Measurements from ENCODE around the gene HMGXB3.
A peak's percentile ranks its signal among the peaks of the same experiment; 100 is the strongest.

HMGXB3 gene, protein sequence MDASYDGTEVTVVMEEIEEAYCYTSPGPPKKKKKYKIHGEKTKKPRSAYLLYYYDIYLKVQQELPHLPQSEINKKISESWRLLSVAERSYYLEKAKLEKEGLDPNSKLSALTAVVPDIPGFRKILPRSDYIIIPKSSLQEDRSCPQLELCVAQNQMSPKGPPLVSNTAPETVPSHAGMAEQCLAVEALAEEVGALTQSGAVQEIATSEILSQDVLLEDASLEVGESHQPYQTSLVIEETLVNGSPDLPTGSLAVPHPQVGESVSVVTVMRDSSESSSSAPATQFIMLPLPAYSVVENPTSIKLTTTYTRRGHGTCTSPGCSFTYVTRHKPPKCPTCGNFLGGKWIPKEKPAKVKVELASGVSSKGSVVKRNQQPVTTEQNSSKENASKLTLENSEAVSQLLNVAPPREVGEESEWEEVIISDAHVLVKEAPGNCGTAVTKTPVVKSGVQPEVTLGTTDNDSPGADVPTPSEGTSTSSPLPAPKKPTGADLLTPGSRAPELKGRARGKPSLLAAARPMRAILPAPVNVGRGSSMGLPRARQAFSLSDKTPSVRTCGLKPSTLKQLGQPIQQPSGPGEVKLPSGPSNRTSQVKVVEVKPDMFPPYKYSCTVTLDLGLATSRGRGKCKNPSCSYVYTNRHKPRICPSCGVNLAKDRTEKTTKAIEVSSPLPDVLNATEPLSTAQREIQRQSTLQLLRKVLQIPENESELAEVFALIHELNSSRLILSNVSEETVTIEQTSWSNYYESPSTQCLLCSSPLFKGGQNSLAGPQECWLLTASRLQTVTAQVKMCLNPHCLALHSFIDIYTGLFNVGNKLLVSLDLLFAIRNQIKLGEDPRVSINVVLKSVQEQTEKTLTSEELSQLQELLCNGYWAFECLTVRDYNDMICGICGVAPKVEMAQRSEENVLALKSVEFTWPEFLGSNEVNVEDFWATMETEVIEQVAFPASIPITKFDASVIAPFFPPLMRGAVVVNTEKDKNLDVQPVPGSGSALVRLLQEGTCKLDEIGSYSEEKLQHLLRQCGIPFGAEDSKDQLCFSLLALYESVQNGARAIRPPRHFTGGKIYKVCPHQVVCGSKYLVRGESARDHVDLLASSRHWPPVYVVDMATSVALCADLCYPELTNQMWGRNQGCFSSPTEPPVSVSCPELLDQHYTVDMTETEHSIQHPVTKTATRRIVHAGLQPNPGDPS (N-terminal part only)

DNA sequence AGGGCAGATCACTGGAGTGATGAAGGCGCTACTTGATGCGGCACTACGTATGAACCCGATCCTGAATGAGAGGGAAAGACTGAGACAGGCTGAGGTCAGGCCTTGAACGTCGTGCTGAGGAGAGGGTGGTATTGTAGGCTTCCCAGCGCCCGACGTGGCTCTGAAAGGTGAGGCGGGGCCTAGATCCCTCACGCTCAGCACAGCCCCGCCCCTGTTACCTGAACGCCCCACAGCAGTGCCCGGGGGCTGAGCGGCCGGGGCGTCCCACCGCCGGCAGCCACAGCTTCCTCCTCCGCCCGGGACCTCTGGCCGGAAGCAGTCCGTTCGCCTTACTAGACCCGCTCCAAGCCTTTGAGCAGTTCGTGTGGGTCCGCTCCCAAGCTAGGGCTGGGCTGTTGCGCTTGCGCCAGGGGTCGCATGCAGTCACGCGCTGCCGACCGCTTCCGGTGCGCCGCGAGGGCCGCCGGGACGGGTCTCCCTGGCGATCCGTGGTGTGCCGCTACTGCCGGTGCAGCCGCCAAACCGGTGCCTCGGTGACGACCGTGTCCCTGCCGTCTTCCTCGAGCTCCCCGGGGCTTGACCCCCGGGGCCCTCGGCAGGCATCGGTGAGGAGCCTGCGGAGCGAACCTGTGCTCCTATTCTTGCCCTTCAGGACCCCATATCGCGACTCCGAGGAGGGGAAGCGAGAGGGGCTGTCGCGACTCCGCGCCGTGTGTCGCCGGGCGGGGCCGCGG is at the start of gene HMGXB3, which contains the start of gene TIGD6:
TSS of gene HMGXB3 (plus strand) at position 484 of the 734 bp plus-strand sequence. CDS start 4,114 bp downstream, outside the sequence.
TSS of gene TIGD6 (minus strand) at position 399 of the 734 bp plus-strand sequence. CDS start 4,306 bp downstream, outside the sequence.
- peak; percentile 95 for DNase-seq (ENCODE audit: low read depth)

DNA sequence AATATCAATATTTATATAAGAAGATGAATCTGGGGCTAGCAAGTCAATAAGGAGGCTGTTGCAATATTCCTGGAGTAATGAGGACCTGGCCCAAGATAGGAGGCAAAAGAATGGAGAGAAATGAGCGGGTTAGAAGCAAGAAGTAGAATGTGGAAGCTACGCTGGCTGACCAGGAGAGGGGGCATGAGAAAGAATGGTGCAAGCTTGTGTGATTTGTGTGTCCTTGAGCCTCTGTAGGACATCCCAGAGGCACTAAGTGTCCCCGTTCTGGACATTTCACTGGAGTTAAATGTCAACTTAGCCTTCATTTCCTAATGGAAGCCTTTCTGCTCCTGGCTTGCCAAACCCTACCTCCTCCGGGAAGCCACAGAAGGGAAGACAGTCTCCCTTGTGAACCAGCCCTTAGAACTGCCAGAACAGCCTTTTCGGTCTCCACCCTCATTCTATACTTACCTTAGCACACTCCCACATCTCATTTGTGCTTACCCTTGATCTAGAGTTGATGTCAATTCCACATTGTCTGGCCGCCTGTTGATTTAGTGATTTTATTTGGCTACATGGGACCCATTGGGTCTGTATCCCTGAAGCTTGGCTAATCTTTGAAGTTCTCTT is 49.3 kb upstream of the HMGXB3 start:
- no peak for DNase-seq (ENCODE audit: low read depth)

DNA sequence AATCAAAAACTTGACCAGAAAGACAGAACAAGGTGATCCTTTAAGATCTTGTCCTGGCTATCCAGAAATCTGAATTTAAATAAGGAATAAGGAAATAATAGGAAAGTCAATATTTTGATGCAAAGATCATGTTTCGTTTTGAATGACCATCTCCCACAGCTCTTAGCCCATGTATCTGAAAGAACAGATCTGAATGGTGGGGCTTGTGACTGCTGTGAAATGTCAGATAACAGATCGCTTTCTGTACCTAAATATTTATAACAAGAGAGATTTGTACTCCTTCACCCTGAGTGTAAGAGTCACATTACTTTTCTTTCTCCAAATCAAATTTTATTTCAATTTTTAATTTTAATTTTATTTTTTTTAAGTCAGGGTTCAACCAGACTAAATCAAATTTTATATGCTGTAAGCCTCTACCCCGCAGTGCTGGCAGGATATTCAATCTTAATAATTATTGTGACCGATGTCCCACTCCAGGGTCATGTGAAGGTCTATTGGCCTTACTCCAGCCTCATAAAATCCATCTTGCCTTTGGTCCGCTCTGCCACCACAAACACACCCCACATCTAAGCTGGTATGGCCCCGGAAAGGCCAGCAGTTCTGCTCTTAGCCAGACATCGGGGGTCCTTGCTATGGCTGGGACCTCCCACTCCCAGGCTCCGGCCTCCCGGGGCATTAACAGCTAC is 47.0 kb upstream of the HMGXB3 start:
- no peak for DNase-seq (ENCODE audit: low read depth)

DNA sequence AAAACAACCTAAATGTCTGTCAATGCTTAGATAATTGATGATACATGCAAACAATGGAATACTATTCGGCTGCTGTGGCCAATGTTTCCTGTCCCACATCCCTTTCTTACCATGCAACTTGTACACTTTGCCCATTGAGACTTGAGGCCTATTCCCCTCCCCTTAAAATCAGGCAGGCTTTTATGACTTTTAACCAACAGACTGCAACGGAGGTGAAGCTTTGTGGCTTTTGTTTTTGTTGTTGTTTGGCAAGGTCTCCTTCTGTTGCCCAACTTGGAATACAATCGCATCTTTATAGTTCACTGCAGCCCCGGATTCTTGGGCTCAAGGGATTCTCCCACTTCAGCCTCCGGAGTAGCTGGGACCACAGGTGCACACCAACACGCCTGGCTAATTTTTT is 45.7 kb upstream of the HMGXB3 start:
- DNase-seq (ENCODE audit: low read depth): no peak

DNA sequence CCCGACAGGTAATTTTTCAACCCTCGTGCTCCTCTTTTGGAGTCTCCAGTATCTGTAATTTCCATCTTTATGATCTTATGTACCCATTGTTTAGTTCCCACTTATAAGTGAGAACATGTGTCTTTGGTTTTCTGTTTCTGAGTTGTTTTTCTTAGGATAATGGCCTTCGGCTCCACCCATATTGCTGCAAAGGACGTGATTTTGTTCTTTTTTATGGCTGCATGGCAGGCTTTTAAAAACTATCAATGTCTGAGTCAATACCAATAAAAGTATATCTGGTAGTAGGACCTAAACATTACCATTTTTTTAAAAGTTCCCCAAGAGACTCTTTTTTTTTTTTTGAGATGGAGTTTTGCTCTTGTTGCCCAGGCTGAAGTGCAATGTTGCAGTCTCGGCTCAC is 43.9 kb upstream of the HMGXB3 start:
- DNase-seq (ENCODE audit: low read depth): no peak

DNA sequence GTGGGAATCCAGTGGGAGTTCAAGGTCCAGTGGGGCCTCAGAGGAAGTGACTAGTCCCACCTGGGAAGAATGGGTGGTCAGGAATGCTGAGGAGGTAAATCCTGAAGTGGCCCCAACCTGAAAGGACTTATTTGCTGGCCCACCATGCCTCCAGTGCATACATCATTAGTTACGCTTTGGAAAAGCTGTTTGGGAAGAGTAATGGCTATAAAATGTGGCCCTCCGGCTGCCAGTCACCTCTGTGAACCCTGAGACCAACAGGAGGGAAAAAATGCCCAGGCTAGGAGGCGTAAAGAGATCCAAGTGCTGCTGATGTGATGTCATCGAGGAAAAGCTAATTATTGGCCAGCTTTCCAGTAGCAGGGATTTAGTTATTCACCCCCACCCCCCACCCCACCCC is 42.7 kb upstream of the HMGXB3 start:
- no peak for DNase-seq (ENCODE audit: low read depth)

DNA sequence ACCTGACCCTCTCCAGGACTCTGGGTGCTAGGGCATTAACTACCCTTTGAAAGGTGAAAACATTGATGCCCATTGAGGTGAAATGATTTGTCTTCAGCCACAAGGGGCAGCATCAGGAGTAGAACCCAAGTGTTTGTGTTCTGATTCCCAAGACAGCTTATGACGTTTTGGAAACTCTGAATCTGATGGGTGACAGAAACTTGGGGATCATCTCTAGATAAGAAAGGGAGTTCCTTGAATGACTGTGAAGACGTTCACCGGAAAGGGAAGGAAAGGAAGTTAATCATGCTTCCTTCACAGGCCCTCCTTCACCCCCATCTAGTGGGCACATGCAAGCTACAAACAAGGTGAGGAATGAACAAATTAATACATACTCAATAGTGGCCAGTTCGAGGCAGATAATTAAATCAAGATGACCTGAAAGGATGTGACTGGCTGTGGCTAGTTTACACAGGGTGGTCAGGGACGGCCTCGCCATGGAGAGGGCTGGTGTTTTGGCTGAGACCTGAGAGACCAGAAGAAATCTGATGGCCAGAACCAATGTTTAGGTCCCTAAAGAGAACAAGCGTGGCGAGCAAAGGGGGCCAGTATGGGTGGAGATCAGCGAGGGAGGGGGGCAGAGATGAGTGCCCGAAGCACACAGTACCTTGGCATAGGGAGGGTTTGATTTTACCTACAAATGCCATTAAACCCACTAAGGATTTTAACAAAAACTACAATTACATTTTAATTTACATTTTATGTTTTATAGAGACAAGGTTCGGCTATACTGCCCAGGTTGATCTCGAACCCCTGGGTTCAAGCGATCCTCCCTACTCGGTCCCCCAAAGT is 40.9 kb upstream of the HMGXB3 start:
- DNase-seq (ENCODE audit: low read depth): peak; percentile 90

DNA sequence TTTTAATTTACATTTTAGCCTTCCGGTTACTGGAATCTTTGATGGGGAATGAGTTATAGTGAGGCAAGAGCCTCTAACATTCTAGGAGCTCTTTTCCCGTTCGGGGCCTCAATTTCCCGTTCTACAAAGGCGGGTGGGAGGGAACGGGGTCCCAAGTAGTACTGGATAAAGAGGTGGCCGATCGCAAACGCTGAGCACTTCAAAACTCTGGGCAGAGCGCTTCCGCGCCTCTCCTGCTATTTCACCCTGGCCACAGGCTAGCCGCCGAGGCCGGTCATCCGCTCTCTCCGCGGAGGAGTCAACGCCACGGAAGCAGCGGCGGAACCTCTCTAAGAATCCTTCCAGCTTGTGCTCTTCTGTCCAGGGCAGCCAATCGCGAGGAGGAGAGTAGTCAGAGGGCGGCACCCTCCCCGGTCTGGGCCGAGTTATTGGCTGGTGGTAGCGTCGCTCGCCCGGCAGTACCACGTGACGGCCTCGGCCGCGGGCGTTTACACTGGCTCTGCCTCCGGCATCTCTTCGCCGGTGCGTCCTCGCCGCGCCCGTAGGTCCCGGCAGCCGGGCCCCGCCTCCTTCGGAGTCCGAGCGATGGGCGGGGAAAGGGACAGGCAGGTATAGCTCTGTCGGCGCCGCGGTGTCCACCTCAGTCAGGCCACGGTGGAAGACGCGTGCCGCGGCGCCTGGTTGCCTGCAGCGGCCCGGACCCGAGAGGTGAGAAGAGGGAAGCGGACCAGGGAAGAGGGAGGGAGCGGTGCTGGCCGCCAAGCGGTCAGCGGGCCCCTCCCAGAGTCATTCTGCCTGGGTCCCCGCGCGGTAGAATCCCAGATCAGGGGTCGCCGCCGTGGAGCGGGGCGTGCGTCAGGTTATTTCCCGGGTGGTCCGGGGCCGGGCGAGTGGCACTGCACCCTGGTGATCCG is 40.0 kb upstream of the HMGXB3 start, which contains the start of gene SLC26A2:
TSS of gene SLC26A2 (plus strand) at position 487 of the 914 bp plus-strand sequence. CDS start 16,895 bp downstream, outside the sequence.
- peak; percentile 99 for DNase-seq (ENCODE audit: low read depth)

DNA sequence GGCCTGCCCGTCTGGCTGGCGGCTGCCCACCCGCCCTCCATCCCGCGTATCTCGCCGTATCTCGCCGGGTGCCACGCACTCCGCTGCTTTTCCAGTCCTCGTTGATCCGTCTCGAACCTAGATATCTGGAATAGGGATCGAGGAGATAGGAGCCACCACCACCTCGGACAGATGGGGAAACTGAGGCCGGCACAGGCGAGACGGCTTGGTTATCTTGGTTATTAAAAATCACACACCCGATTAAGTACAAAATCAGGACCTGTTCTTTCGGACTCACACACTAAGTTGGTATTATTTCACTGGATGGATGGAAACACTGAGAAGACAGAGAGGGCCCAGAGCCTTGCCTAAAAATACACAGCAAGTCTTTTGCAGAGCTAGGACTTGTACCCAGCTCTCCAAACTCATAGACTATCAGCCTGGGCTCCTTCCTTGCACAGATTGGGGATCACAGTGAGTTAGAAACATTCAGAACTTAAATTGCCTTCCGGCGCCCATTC is 39.3 kb upstream of the HMGXB3 start:
- no peak for DNase-seq (ENCODE audit: low read depth)

DNA sequence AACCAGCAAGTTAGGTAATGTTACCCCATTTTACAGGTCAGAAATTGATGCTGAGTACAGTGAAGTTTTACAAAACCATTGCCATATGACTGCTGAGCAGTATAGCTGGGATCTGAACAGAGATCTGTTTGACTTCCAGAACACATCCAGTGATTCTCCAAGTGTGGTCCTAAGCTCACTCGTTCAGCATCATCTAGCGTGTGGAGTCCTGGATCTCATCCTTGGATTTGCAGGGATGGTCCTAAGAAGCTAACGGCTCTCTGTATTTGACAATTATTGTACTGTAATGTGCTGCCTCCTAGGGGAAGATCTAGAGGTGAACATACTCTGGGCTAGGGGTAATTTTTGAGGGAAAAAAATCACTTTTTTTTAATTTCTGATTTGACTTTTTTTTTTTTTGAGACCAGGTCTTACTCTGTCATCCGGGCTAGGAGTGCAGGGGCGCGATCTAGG is 38.6 kb upstream of the HMGXB3 start:
- peak; percentile 65 for DNase-seq (ENCODE audit: low read depth)

DNA sequence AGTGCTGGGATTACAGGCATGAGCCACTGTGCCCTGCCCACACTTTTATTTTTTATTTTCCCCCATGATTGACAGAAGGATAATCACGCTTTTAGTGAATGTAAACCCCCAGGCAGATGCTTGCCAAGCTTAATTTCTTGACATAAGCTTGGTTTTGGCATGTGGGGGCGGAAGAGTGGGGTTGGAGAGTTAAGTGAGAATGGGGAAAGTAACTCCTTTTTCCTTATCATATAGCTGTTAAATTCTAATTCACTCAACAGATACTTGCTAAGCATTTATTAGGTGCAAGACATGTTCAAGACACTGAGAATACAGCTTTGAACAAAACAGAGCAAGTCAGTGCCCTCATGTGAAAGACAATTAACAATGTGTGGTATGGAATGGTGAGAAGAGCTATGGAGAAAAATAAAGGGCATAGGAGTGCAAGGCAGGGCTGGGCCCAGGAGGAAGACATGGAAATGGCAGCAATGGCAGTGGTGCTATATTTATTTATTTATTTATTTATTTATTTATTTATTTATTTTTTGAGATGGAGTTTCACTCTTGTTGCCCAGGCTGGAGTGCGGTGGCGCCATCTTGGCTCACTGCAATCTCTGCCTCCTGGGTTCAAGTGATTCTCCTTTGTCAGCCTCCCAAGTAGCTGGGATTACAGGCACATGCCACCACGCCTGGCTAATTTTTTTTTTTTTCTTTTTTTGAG is 37.8 kb upstream of the HMGXB3 start:
- DNase-seq (ENCODE audit: low read depth): no peak

DNA sequence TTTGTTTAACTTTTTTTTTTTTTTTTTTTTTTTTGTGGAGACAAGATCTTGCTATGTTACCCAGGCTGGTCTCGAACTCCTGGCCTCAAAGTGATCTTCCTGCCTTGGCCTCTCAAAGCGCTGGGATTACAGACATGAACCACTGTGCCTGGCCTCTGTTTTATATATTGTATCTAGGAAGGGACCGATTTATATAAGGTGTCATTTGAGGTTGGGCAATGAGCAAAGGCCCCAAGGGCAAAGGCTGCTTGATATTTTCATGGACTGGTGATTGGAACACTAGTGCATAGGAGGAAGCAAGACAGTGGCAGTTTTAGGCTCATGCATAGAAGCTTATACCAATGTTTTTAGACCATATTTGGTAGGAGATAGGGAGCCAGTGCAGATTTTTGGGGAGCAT is 36.8 kb upstream of the HMGXB3 start:
- no peak for DNase-seq (ENCODE audit: low read depth)

DNA sequence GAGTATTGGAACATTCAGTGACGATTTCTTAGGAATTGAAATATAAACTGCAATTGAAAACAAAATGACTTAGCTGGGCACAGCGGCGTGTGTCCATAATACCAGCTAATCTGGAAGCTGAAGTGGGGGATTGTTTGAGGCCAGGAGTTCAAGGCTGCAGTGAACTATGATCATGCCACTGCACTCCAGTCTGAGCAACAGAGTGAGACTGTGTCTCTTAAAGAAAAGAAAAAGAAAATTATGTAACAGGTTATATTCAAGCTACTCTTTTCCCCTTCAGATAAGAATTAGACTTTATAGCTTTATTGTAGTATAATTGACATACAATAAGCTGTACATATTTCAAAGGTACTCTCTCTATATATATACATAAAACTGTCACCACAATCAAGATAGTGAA is 33.6 kb upstream of the HMGXB3 start:
- DNase-seq (ENCODE audit: low read depth): no peak

DNA sequence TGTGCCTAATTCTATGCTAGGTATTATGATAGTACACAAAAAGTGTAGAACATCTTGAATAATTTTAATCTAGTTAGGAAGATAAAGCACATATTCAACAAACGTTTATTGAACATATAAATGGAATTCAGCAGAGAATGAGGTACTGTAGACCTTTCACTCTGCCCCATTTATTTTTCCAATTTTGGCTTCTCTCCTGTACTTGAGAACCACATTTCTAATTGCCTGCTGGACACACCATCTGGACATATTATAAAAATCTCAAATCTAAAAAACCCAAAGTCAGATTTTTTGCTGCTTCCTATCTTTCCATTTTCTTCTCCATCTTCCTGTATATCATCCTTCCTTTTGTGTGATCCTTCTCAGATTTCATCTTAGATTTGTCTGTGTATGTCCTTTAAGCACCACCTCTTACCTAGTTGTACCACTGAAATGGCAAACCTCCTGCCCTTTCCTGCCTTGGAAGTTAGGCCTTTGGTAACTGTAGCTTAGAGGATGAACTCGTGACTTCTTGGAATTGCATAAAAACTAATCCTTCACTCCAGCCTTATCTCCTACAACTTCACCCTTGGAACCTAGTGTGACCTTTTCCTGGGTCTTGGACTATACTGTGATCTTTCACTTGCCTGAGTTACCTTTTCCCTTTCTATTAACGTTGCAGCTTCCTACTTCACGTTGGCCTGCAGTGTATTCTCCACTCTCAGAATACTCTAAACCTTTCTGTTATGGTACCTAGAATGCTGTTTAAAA is 31.2 kb upstream of the HMGXB3 start:
- no peak for DNase-seq (ENCODE audit: low read depth)

DNA sequence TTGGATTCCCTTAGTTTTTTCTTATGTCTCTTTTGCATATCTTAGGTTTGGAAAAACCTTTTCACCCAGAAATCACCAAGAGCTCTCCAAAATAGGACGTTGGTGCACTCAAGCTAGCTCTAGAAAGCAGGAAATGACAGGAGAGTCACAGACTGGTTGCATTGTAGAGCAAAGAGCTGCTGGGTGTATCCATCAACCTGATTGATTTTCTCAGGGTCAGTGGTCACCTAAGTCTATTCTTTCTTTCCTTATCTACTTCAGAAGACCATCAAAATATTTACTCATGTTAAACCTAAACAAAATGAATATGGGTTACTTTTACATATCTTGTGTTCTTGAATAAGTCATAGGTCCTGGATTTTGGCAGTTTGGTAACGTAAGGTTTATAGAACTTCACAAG is 25.1 kb upstream of the HMGXB3 start:
- DNase-seq (ENCODE audit: low read depth): no peak

DNA sequence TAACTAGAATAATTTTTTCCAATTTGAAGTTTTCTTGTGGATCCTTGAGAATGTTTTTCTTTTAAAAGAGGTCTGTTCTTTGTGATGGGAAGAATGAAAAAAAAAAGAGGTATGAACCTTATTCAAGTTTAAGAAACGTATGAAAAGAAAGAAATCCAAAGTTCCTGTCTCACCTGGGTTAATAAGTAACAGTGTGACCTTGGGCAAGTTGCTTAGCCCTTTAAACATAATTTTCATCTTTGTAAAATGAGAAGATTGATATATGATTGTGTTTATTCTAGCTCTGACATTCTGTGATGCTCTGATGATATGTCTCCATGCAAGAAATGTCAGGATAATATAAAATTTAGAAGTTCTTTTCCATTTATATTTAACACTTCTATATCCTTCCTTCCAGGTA is 20.6 kb upstream of the HMGXB3 start:
- DNase-seq (ENCODE audit: low read depth): no peak

DNA sequence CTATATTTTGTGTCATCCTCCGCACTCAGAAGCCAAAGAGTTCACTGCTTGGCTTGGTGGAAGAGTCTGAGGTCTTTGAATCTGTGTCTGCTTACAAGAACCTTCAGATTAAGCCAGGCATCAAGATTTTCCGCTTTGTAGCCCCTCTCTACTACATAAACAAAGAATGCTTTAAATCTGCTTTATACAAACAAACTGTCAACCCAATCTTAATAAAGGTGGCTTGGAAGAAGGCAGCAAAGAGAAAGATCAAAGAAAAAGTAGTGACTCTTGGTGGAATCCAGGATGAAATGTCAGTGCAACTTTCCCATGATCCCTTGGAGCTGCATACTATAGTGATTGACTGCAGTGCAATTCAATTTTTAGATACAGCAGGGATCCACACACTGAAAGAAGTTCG is 19.3 kb upstream of the HMGXB3 start:
- no peak for DNase-seq (ENCODE audit: low read depth)

Measured in iris pigment epithelial cell (primary cell).